NCI-H446 treated with DMSO at 0.1 percent for 48 hours (cell line): Measurements from ENCODE around the gene MS4A15.
"Not testable (repeated sequence)": the region's sequence is repeated elsewhere in the genome, so short reads cannot be mapped to it uniquely, and the experiment has no call there.

Experiments
- DNase-seq: peaks from one replicate; lab custom pipeline; 2025; lab: John Stamatoyannopoulos, UW

MS4A15 gene

DNA sequence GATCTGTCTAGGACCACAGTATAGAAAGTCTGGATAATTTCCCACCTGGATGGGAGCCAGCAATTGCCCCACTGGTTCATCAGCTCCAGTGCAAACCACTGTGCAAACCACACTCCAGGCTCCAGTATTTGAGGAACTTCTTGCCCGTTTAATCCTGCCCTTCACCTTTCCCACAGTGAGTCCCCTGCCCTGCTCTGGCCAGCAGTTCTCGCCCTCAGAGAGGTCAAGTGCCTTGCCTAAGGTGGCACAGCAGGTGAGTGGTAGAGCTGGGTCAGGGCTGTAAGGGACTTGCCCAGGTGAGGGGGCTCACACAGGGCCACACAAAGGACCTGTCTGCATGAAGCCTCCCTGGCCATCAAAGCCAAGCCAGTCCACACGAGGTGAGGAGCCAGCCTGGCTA is 52.6 kb downstream of the MS4A15 start:
- no peak for DNase-seq

- DNase-seq = no peak
Observed at GRCh38 chr11:60809691-60810090, 53.0 kb downstream of the MS4A15 start.

DNA sequence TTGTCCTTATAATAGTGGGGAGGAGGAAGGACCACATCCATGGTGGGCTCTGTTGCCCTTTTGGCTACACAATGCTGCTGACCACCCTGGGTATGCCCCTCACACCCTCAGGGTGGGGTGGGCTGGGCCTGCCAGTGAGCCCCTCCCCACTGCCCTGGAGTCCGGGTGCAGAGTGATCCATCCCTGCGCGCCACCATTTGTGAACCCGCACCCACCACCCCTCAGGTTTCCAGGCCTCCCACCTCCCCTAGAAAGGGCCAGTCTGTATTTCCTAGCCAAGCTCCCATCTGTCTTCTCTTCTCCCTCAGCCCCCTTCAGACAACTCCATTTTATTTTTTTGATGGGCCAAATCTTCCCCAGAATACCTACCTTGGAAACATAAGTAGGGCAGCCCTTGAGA is 53.5 kb downstream of the MS4A15 start:
- no peak for DNase-seq

- DNase-seq = no peak
Observed at GRCh38 chr11:60810569-60810968, 53.9 kb downstream of the MS4A15 start.

DNA sequence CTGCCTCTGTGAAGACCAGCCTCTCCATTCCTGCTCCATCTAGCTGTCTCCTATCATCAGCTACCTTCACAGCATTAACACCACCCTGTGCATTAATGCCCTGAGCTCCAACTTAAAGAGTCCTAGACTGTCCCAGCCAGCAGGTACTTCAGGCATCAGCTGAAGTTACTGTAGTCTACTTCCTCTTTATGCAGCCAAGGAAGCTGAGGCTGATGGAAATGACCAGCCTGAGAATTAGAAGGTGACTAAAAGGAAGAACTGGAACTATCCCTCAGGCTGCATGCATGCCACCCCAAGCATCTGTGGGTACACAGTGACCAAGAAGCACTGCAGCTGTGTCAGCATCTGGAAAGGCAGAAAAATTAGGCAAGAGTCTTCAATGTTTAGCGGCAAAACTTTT is 56.7 kb downstream of the MS4A15 start:
- DNase-seq = no peak

- no peak for DNase-seq
Observed at GRCh38 chr11:60814112-60814511, 57.4 kb downstream of the MS4A15 start.

DNA sequence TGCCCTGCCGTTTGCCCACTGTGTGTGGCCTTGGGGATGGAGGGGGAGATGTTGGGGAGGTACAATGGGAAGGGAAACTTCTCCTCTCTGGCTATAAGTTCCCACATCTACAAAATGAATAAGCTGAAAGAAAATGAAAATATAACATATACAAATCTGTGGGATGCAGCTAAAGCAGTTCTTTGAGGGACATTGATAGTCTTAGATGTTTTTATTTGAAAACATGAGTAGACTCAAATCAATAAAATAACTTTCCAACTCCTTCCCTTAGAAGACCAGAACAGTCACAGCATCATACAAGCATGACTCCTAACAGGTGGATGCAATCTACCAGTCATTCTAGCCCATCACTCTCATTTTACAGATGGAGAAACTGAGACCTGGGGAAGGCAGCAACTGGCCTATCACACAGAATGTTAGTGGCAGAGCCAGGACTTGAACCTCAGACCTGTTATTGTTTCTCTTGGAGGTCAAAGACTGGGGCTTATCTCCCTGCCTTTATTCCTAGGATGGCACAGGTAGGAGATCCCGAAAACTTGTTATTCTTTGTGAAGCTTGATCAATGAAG is 60.0 kb downstream of the MS4A15 start:
- no peak for DNase-seq

DNA sequence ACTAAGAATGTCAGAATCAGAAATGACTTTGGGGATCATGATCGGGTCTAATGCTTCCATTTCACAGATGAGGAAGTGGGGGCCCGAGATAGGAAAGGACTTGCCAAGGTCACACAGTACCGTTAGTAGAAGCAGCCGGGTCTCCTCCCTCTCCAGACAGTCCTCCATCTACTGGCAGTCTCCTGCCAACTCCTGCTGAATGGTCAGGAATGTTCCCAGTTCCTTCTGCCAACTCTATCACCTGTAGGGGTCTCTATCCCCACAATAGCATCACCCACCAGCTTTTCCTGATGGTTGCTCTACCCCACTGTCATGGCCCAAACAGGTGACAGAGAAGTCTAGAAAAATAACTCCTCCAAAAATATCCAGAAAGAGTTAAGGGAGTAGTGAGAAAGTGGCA is 61.4 kb downstream of the MS4A15 start:
- no peak for DNase-seq

DNA sequence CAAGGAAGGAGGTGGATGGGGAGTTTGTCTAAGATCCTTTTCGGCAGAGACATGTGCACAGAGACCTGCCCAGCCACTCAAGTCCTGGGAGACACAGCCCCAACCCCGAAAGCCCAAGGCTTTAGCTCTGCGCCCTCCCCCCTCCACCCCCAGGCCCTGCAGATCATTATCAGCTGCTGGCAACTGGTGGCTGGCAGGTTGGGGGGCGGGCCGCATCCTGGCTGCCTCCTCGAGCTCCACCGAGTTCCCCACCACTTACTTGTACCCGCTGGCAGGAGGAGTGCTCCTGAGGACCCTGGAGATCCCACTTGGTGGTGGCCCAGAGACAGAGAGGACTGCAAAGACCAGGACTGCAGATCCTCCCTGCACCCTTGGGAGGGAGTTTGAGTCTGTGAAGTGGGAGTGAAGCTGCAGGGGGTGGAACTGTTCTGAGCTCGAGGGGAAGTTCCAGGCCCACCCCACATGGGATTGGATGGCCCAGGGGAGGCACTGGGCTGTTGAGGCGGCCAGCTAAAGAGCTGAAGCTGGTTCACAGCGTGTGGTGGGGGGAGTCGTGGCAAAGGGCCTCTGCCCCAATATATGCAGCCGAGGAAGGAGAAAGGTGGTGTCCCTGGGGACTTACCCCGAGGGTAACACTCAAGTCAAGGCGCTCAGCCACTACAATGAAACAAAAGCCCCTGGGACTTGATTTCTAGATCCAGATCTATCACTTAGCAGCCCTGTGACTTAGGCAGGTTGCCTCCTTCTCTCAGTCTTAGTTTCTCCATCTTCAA is 65.3 kb downstream of the MS4A15 start:
- no peak for DNase-seq

GRCh38 chr11:60823745-60824306 is 67.2 kb downstream of the MS4A15 start:
- not testable (repeated sequence) for DNase-seq

- no peak for DNase-seq
Observed at GRCh38 chr11:60825118-60825517, 68.5 kb downstream of the MS4A15 start.

DNA sequence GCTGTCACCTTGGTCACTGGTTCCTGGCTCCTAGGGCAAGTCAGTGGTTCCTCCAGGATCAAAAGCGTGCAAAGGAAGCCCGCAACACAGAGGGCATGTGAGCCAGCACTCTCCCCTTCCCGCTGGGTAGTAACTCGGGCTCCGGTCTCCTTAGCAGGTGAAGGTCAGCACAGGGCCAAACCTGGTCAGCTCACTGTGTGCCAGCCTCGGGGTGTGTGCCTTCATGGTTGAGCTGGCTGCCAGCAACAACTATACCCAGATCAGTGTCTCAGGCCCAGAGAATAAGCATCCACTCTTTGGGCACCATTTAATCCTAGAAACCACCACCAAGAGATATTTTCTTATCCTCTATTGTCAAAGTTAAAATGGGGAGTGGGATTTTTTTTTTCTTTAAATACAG is 69.1 kb downstream of the MS4A15 start:
- DNase-seq = no peak
